Myocyte (in vitro differentiated cells): ENCODE data around the gene CEP128. TPM values are rescaled to one million over a fixed set of nuclear protein-coding genes. Genes with fewer than 3 reads are reported as not detected.

ENCODE experiments used
- DNase-seq: peaks from one replicate; pipeline ENCODE4 v3.0.0-alpha.2; 2012; ENCODE audit warnings: low read depth
- total RNA-seq: library from RNA; depleted of rRNA; stranded (reverse); fragments of >200 nt; gene quantifications from 2 replicates; pipeline ENCODE4 v1.2.3, GENCODE V29; 2014

CEP128 gene
- total RNA-seq, 1 donor from 2014 or later, result 2.4 TPM

DNA sequence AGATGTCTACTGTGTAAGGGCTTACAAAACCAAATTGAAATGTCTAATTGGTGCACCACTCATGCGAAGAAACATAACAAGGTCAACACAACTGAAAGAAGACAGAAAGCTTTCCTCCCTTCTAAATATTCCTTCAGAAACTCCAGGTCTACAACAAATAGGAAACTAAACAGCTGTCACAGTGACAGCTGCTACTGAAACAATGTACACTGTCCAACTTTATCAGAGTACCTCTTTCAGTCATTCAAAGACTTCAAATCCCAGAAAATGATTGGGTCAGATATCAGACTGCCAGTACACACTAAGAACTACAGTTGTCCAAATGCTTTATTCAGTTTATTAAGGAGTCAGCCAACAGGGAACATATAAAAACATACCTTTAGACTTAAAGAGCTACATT is 35.2 kb downstream of the CEP128 start:
- DNase-seq, result peak; percentile 71

DNA sequence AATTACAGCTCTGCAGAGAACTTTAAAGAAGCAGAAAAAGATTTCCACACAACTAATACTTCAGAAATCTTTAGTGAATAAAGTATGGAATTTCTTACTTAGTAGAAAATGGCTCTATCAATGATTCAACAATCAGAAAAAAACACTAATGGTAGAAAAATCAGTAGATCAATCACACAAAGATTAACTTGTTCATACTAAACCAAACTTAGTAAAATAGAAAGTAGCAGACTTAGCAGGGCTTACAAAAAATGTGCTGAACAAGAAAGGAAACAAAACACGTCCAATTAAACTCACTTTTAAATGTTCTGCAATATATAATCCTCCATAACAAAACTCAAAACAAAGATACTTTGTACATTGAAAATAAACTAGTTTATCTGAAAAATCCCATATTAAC is 38.9 kb downstream of the CEP128 start:
- no peak for DNase-seq

- DNase-seq, result no peak
Measured at GRCh38 chr14:80901822-80902221, 39.7 kb downstream of the CEP128 start.

DNA sequence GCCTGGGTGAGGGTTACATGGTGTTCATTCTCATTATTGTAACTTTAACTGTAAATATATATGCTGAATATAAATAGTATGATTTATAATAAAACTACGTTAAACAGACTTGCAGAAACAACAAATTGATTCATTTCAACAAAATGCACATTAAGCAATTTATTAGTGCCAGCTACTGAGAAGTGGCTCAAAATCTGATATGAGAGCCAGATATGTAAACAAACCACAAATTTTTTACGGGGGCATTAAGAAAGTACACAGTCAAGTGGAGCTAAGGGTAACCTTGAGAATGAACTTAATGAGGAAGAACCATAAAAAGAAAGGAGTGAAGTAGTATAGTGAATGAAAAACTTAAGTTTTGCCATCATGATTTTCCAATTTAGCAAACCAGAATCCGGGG is 40.3 kb downstream of the CEP128 start:
- DNase-seq, result no peak

- peak; percentile 13 for DNase-seq
Measured at GRCh38 chr14:80872645-80873044, 68.9 kb downstream of the CEP128 start.

GRCh38 chr14:80868260-80868659 is 73.3 kb downstream of the CEP128 start:
- DNase-seq, result no peak

DNA sequence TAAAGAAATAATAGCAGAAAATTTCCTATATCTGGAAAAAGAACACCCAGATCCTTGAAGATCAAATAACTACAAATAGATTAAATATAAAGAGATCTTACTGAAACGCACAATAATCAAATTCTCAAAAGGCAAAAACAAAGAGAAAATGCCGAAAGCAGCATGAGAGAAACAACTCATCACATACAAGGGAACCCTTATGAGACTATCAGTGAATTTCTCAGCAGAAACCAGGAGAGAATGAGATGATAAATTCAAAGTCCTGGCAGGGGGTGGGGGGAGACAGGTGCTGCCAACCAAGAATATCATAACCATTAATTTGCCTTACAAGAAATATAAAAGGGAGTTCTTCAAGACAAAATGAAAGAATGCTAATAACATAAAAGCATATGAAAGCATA is 73.7 kb downstream of the CEP128 start:
- DNase-seq, result no peak

- DNase-seq, result no peak
Measured at GRCh38 chr14:80867091-80867490, 74.4 kb downstream of the CEP128 start.

GRCh38 chr14:80865565-80865964 is 76.0 kb downstream of the CEP128 start:
- no peak for DNase-seq

DNA sequence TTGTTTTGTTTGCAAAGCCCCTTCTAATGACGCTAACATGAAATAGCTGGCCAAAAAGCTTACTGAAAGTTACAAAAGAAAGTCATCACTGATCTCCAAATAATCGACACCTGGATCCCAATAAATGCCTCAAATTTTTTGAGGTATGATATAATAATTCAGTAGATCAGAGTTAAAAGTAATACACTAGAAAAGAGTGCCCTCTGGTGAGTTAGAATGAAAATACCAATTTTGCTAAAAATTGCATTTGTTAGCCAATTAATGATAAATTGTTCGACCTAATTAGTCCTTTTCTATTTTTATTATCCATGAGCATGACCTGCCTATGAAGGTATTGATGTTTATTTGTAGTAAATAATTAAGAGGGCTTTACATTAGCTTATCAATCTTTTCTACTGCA is 78.6 kb downstream of the CEP128 start:
- no peak for DNase-seq

DNA sequence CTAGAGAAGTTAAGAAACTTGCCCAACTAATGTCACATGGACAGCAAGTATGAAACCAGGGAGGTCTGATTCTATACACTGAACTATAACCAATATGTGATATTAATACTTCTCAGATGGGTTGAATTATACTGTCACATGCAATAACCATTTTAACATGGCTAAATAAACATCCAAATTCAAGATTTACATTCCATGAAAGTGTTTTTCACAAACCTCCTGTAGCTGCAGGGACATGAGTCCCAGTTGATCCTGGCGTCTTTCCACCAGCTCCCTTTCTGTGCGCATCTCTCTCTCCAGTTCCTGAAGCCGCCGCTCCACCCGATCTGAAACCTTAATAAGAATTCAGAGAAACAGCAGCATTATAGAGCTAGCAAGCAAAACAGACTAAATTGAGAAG is 79.0 kb downstream of the CEP128 start:
- DNase-seq, result no peak

GRCh38 chr14:80850197-80850814 is 91.2 kb downstream of the CEP128 start:
- peak; percentile 71 for DNase-seq

DNA sequence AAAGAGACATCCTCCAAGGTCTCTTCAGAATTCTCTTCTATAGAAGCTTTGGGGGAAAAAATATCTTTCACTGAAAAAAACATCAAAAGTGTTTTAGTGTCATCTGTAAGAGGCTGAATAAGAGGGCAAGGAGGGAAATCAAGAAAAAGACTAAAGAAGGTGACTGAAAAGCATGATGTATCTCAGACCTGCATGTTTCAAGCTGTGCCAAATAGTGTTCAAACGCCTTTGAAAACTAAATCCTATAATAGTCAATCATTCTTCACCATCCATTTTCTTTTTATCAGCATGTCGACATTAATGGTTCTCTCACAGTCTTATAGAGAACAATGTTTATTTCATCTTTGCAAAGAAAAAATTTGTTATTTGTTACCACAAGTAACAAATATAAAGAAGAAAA is 94.5 kb downstream of the CEP128 start:
- DNase-seq, result no peak

- DNase-seq, result no peak
Measured at GRCh38 chr14:80845856-80846255, 95.7 kb downstream of the CEP128 start.

GRCh38 chr14:80844872-80845271 is 96.7 kb downstream of the CEP128 start:
- no peak for DNase-seq

GRCh38 chr14:80839743-80840142 is 101.8 kb downstream of the CEP128 start:
- DNase-seq, result no peak

DNA sequence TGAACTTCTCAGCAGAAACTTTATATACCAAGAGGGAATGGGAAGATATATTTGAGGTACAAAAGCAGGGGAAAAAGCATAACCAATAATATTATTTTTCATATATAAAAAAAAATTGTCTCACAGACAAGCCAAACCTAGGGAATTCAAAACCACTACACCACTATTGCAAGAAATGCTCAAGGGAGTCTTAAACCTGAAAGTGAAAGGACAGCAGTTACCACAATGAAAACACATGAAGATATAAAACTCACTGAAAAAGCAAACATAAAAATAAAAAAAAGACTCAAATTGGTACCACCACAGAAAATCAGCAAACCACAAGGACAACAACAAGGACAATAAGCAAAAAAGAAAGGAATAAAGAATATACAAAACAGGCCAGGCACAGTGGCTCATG is 131.9 kb downstream of the CEP128 start:
- peak; percentile 7 for DNase-seq

DNA sequence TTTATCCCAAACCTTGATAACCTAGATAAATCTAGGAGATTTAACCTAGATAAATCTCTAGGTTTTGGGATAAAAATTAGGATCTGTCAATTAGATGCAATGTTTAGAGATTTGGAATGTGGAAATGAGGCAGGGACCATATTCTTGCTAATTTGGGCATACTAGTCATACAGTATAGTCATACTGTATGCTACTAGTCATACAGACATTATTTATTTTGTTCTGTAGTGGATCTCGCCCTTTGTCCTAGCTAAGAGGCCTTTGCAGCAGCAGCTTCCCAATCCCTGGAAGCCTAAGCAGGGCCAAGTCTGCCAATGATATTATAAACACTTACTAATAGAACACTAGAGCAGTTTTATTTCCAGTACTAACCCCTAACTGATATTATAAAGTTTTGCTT is 136.4 kb downstream of the CEP128 start:
- DNase-seq, result no peak

DNA sequence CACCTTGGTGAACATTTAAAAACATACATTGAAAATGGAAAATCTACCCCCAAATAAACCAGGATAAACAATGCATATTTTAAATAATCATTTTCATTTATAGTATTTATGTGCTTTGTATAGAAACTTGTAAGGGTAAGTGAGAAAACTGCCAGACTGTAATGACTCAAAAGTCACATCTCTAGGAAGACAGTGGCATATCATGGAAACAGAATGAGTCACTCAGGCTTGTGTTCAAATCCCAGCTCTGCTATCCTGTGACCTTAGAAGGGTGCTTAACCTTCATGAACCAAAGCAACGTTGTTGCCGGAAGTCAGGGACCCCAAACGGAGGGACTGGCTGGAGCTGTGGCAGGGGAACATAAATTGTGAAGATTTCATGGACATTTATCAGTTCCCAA is 142.7 kb downstream of the CEP128 start:
- DNase-seq, result no peak

- DNase-seq, result no peak
Measured at GRCh38 chr14:80798211-80798610, 143.3 kb downstream of the CEP128 start.

DNA sequence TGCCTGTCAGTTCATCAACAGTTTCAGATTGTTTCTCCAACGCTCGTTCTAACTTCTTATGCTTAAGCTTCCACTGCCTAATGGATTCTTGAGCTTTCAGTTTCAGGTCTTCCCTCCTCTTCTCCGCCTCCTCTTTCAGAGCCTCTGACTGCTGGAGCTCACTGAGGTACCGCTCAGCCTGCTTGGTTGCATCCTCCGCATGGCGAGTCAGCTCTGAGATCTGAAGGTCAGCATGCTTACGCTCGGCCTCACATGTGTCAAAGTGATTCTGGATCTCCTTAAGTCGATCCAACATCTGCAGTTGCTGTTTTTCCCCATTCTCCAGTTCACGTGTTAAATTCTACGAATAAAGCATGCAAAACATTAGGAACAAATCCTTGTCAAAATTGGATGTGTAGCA is 148.8 kb downstream of the CEP128 start:
- no peak for DNase-seq

- DNase-seq, result no peak
Measured at GRCh38 chr14:80787876-80788275, 153.7 kb downstream of the CEP128 start.

- DNase-seq, result no peak
Measured at GRCh38 chr14:80784820-80785219, 156.7 kb downstream of the CEP128 start.

- DNase-seq, result peak; percentile 72
Measured at GRCh38 chr14:80781972-80782367, 159.6 kb downstream of the CEP128 start.
